CD4-positive, alpha-beta T cell treated with Interleukin-4 for 4 hours (primary cell): ENCODE results near the gene APC2.
A peak's percentile ranks its signal among the peaks of the same experiment; 100 is the strongest.
"Not testable (repeated sequence)": the region's sequence is repeated elsewhere in the genome, so short reads cannot be mapped to it uniquely, and the experiment has no call there.

ENCODE experiments used
- DNase-seq: peaks from one replicate; pipeline ENCODE4 v3.0.0-alpha.2; 2020

Gene APC2

DNA sequence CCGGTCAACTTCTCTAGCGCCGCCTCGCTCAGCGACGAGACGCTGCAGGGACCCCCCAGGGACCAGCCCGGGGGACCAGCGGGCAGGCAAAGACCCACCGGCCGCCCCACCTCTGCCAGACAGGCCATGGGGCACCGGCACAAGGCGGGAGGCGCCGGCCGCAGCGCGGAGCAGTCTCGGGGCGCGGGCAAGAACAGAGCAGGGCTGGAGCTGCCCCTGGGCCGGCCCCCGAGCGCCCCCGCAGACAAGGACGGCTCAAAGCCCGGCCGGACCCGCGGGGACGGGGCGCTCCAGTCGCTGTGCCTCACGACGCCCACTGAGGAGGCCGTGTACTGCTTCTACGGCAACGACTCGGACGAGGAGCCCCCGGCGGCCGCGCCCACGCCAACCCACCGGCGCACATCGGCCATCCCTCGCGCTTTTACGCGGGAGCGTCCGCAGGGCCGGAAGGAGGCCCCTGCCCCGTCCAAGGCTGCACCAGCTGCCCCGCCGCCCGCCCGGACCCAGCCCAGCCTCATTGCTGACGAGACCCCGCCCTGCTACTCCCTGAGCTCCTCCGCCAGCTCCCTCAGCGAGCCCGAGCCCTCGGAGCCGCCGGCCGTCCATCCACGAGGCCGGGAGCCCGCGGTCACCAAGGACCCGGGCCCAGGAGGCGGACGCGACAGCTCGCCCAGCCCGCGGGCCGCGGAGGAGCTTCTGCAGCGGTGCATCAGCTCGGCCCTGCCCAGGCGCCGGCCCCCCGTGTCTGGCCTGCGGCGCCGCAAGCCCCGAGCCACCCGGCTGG is 17.8 kb downstream of the APC2 start:
- DNase-seq: no peak

DNA sequence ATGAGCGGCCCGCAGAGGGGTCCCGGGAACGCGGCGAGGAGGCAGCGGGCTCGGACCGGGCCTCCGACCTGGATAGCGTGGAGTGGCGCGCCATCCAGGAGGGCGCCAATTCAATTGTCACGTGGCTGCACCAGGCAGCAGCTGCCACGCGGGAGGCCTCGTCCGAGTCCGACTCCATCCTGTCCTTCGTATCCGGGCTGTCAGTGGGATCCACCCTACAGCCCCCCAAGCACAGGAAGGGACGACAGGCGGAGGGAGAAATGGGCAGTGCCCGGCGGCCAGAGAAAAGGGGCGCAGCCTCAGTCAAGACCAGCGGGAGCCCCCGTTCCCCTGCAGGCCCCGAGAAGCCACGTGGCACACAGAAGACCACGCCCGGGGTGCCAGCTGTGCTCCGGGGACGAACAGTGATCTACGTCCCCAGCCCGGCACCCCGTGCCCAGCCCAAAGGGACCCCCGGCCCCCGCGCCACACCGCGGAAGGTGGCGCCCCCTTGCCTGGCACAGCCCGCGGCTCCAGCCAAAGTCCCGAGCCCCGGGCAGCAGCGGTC is 18.4 kb downstream of the APC2 start:
- no peak for DNase-seq

DNA sequence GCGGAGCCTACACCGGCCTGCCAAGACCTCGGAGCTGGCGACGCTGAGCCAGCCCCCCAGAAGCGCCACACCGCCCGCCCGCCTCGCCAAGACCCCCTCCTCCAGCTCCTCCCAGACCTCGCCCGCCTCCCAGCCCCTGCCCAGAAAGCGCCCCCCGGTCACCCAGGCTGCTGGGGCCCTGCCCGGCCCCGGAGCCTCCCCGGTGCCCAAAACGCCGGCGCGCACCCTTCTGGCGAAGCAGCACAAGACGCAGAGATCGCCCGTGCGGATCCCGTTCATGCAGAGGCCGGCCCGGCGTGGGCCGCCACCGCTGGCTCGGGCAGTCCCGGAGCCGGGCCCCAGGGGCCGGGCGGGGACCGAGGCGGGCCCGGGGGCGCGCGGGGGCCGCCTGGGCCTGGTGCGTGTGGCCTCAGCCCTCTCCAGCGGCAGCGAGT is 18.9 kb downstream of the APC2 start:
- DNase-seq: no peak

DNA sequence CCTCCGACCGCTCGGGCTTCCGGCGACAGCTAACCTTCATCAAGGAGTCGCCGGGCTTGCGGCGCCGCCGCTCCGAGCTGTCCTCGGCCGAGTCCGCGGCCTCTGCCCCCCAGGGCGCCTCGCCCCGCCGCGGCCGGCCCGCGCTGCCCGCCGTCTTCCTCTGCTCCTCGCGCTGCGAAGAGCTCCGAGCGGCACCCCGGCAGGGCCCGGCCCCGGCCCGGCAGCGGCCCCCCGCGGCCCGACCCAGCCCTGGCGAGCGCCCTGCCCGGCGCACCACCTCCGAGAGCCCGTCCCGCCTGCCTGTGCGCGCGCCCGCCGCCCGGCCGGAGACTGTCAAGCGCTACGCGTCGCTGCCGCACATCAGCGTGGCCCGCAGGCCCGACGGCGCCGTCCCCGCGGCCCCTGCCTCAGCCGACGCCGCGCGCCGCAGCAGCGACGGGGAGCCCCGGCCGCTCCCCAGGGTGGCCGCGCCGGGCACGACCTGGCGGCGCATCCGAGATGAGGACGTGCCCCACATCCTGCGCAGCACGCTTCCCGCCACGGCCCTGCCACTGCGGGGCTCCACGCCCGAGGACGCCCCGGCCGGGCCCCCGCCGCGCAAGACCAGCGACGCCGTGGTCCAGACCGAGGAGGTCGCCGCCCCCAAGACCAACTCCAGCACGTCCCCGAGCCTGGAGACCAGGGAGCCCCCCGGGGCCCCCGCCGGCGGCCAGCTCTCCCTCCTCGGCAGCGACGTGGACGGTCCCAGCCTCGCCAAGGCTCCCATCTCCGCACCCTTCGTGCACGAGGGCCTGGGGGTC is 19.5 kb downstream of the APC2 start:
- DNase-seq: no peak

- no peak for DNase-seq
These were observed 20.1 kb downstream of the APC2 start for GRCh38 chr19:1470055-1470304.

- DNase-seq: peak; percentile 69
These were observed 20.5 kb downstream of the APC2 start for GRCh38 chr19:1470305-1471009.

- no peak for DNase-seq
These were observed 21.1 kb downstream of the APC2 start for GRCh38 chr19:1471010-1471514.

DNA sequence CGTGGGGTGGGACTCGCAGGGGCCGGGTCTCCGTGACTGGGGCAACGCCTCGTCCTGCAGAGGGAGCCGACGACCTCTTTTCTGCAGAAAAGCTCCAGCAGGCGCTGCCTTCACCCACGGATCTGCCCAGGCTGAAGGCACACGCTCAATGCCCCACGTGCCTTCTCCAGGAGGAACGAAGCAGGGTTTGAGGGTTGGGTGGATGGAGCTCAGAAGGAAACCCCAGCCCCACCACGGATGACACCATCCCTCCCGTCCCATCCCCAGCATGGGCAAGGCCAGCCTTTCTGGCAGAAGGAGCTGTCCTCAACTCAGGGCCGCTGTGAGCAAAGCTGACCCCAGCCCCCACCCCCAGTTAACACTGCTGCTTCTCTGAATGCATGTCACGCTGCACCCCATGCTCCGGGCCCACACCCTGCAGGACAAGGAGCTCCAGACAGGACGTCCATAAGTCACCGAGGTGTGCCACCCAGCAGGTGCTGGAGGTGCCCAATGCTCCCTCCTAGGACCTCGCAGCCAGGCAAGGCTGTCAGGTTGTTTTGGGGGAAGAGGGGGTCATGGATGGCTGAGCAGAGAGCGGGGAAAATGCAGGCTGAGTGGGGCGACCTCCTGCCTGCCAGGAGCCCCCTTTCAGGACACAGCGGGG is 21.7 kb downstream of the APC2 start:
- DNase-seq: no peak

- no peak for DNase-seq
These were observed 22.5 kb downstream of the APC2 start for GRCh38 chr19:1472231-1473084.

DNA sequence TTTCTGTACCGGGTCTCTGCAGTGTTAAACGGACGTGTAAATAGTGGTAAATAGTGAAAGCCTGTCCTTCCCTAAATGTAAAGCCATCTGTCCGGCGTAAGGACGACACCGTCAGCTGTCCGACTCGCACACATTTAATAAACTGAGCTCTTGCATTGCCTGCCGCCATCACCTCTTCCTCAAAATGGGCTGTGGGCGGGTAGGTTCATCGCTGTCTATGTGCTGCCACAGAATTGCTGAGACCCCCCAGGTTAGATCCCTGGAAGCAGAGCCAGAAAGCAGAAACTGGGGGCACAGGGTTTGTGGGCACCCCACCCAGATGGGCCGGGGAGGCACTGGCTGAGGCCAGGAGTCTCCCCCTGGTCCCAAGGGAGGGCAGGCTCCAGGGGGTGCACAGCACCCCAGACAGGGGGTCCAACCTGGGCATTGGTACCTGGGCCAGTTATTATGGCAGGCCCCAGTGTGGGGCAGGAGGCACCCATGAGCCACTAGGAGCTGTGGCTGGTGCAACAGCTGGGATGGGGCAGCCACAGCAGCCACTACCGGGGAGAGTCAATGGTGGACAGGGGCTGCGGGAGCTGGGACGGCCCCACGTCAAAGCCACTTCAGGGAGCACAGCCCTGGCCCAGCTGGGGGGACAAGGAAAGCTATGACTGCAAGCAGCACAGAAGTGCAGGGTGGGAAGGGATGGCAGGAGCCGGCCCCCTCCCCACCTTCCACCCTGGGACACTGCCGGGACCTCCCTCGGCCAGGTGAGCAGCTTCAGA is 23.3 kb downstream of the APC2 start:
- DNase-seq: no peak

DNA sequence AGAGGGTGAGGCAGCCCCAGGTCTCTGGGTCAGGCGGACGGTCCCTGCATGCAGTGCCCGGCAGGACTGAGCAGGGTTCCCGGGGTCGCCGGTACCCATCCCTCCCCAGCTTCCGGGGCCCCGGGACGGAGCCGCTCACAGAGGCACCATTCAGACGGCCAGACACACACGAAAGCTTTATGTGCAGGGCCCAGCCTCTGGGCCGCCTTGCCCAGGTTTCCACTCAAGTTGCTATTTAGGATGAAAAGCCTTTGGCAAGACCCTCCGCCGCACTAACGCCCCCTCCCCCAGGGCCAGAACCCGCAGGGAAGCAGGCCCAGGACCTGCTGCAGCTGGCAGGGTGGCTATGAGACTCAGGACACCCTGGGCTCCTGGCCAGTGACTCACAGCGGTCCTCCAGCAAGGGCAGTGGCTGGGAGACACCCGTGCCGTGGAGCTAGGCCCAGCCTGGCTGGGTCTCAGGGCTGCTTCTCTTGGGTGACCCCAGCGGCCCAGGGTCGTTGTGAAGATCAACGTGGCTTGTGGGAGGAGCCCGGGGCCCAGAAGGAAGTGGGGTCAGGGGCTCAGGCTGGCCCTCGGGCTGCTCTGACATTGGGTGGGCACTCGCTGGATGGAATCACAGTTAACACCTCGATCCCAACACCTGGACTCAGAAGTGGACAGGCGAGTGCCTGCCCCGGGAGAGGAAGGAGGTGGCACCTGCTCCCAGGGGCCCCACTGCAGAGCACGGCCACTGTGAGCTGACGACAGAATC is 24.3 kb downstream of the APC2 start:
- DNase-seq: no peak

DNA sequence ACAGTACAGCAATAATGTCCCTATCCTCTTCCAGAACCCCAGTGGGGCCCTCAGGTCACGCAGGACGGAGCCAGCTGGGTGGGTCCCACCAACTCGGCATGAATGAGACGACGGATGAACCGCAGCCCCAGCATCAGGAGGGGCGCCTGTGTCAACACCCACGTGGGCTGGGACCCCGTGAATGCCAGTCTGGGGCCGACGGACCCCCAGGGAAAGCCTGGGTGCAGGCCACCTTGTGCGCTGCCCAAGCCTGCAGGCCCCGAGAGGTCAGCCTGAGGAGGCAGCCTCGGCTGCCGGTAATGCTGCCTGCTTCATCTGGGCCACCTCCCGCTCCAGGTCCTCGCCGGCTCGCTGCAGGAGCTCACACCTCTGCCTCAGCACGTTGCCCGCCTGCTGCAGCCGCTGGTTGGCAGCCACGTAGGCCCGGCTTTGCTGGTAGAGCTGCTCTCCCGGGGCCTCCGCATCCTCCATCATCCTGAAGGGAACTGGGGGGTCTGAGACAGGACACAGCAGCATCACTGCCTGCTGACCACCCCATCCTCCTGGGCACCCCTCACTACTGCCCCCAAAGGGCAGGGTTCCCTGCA is 24.9 kb downstream of the APC2 start:
- DNase-seq: no peak

- no peak for DNase-seq
These were observed 26.0 kb downstream of the APC2 start for GRCh38 chr19:1475751-1476437.

DNA sequence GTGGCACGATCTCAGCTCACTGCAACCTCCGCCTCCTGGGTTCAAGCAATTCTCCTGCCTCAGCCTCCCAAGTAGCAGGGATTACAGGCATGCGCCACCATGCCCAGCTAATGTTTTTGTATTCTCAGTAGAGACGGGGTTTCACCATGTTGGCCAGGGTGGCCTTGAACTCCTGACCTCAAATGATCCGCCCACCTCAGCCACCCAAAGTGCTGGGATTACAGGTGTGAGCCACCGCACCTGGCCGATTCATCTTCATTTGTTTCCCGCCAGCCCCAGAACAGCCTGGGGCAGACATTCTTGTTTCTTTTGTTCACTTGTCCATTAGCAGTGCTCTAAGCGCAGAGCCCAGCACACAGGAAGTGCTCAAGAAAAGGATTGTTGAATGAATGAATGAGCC is 27.1 kb downstream of the APC2 start:
- not testable (repeated sequence) for DNase-seq

GRCh38 chr19:1478934-1479707 is 29.2 kb downstream of the APC2 start, which contains the start of gene C19orf25:
Gene C19orf25 (minus strand): TSS chr19:1479215. CDS start chr19:1478903, 312 bp downstream.
- peak; percentile 91 for DNase-seq

GRCh38 chr19:1481224-1481892 is 31.4 kb downstream of the APC2 start:
- no peak for DNase-seq

DNA sequence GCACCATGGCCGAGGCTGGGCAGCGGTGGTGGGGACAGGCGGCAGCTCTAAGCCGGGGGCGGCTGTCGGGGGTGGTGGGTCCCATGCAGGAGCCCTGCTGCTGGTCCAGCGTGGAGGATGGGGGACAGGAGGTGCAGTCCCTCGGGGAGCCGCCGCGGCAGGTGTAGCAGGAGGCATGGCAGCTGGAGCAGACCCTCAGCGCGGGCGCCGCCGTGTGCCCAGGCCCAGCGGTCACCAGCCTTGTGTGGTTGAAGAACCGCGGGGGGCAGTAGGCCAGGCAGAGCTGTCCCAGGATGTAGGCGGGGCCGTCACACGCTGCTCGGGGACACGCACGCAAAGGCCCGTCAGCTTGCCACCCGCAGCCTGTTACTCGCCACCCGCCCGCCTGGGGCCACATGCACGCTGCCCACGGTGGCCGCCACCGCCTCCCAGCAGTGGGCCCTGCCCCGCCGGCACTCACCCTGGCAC is 32.0 kb downstream of the APC2 start:
- no peak for DNase-seq
